K562 (cell line): ENCODE data around the gene RPS6KL1. TPM values are rescaled to one million over a fixed set of nuclear protein-coding genes. Genes with fewer than 3 reads are reported as not detected.
A peak's percentile ranks its signal among the peaks of the same experiment; 100 is the strongest.

Source experiments
- ARHGAP35 ChIP-seq: fragments of 450-650 bp; IDR thresholded peaks from 2 replicates; pipeline ENCODE4 v1.6.1; 2018; ENCODE audit not compliant: partially characterized antibody
- BDP1 ChIP-seq: IDR thresholded peaks from 3 replicates; pipeline ENCODE4 v1.6.1; 2011; ENCODE audit not compliant: insufficient read length, insufficient read depth
- CBX5 ChIP-seq: IDR thresholded peaks from 2 replicates; pipeline ENCODE4 v1.6.1; 2014; ENCODE audit warnings: low read depth, borderline replicate concordance
- CHCHD3 ChIP-seq: fragments of 250-450 bp; sonication (Bioruptor Pico); IDR thresholded peaks from 2 replicates; pipeline ENCODE4 v2.1.2; 2022; ENCODE audit warnings: mild to moderate bottlenecking
- CREB3 ChIP-seq: fragments of 450-650 bp; conservative IDR thresholded peaks from 2 replicates; pipeline ENCODE4 v1.6.1; 2016; ENCODE audit warnings: missing genetic modification characterization, low read depth, mild to moderate bottlenecking, missing compliant biosample characterization, moderate library complexity
- DNMT1 ChIP-seq: fragments of 450-650 bp; IDR thresholded peaks from 2 replicates; pipeline ENCODE4 v1.6.1; 2016; ENCODE audit warnings: antibody characterized with exemption, mild to moderate bottlenecking
- ID3 ChIP-seq, 2 experiments: fragments of 250-450 bp in 1 of 2; fragments of 450-650 bp in 1 of 2; sonication (Bioruptor Pico) in 1 of 2; IDR thresholded peaks; 2 replicates each; pipeline versions ENCODE4 v1.6.1 to v1.8.0; 2016 to 2021; ENCODE audit warnings: mild to moderate bottlenecking in 2 of 2, moderate library complexity in 2 of 2, missing compliant biosample characterization in 1 of 2, missing genetic modification characterization in 1 of 2
- KAT2B ChIP-seq: IDR thresholded peaks from one replicate; pipeline ENCODE4 v1.6.1; 2012; ENCODE audit warnings: low read depth, mild to moderate bottlenecking, control low read depth, inconsistent platforms, low read length, moderate library complexity
- MAX ChIP-seq: sonication (generic); formaldehyde crosslinking; IDR thresholded peaks from 2 replicates; pipeline ENCODE4 v1.9.0; 2022; ENCODE audit warnings: mild to moderate bottlenecking, missing genetic modification reagents
- PBX2 ChIP-seq, 2 experiments: IDR thresholded peaks in 1 of 2; conservative IDR thresholded peaks in 1 of 2; 2 replicates each; pipeline ENCODE4 v1.6.1; 2016; ENCODE audit warnings: low read depth in 2 of 2, mild to moderate bottlenecking in 1 of 2, missing compliant biosample characterization in 1 of 2, missing genetic modification characterization in 1 of 2, moderate library complexity in 1 of 2
- PCBP2 ChIP-seq: fragments of 200-400 bp; formaldehyde crosslinking; IDR thresholded peaks from 2 replicates; pipeline ENCODE4 v1.6.1; 2018; ENCODE audit warnings: low read length, low read depth, mild to moderate bottlenecking, moderate library complexity; ENCODE audit not compliant: poor library complexity, severe bottlenecking
- POLR2A ChIP-seq: fragments of 450-650 bp; conservative IDR thresholded peaks from 2 replicates; pipeline ENCODE4 v1.6.1; 2016
- SLC30A9 ChIP-seq: fragments of 250-450 bp; sonication (Bioruptor Pico); IDR thresholded peaks from 2 replicates; pipeline ENCODE4 v1.8.0; 2022; ENCODE audit warnings: mild to moderate bottlenecking, moderate library complexity
- SRSF7 ChIP-seq: fragments of 200-400 bp; formaldehyde crosslinking; optimal IDR thresholded peaks from 2 replicates; pipeline ENCODE3; 2017; ENCODE audit warnings: mild to moderate bottlenecking, low read depth, low read length
- TBL1XR1 ChIP-seq, 2 experiments: IDR thresholded peaks; 2 replicates each; pipeline ENCODE4 v1.6.1; 2012; ENCODE audit warnings: improper control_type of control experiment in 2 of 2, low read length in 2 of 2, mild to moderate bottlenecking in 1 of 2
- ZBTB43 ChIP-seq: sonication (generic); formaldehyde crosslinking; IDR thresholded peaks from 2 replicates; pipeline ENCODE4 v1.8.0; 2023; ENCODE audit warnings: mild to moderate bottlenecking, missing genetic modification reagents
- ZNF740 ChIP-seq, 3 experiments: fragments of 200-800 bp in 1 of 3; sonication (Bioruptor generic) in 1 of 3; sonication (generic) in 1 of 3; formaldehyde crosslinking in 1 of 3; IDR thresholded peaks; 2 replicates each; pipeline versions ENCODE4 v1.6.1 to v1.8.0; 2016 to 2022; ENCODE audit warnings: mild to moderate bottlenecking in 2 of 3, missing compliant biosample characterization in 2 of 3, missing genetic modification characterization in 2 of 3, missing genetic modification reagents in 1 of 3
- ZNF75A ChIP-seq: fragments of 450-650 bp; formaldehyde crosslinking; IDR thresholded peaks from 2 replicates; pipeline ENCODE4 v1.4.0; 2020; ENCODE audit warnings: mild to moderate bottlenecking
- polyA plus RNA-seq, 8 experiments: library from polyadenylated mRNA; depleted of rRNA in 4 of 8; stranded (reverse) in 5 of 8; unstranded in 3 of 8; fragments of >200 nt; fragmentation: Nextera tagmentation in 2 of 8; fragmentation: Illumina TruSeq in 1 of 8; extraction: Ambion mirVana in 2 of 8; extraction: Trizol in 1 of 8; gene quantifications; 2 replicates each; pipeline versions ENCODE4 v1.2.1 to v1.2.3, GENCODE V29; 2011 to 2014; ENCODE audit warnings: inconsistent platforms in 1 of 8, missing spikeins in 1 of 8
- total RNA-seq, 7 experiments: library from RNA; depleted of rRNA in 6 of 7; stranded (reverse); fragments of >200 nt in 6 of 7; fragmentation: Illumina TruSeq in 2 of 7; extraction: Trizol in 2 of 7; gene quantifications; 2 replicates each; pipeline versions ENCODE4 v1.2.1 to v1.2.3, GENCODE V29; 2011 to 2021; ENCODE audit warnings: low replicate concordance in 1 of 7

RPS6KL1 gene
- total and polyA plus RNA-seq, 9 of the 15 experiments (the other 6 are each of a cell fraction or from before 2014, with no cell fraction given): 0.91 to 15.5 (median 8.1) TPM

GRCh38 chr14:74888164-74889158 lies 34.6 kb downstream of the RPS6KL1 start (continued):
- TF ChIP-seq KAT2B (no peak), SLC30A9 (CRISPR knock-in tag) (no peak), TBL1XR1 (IDR thresholded peaks at IDR 0.05; ENCODE audit: low read length in 2 of 2) (0 out of 4 replicates have a peak, but pooled peaks of 1 of the 2 experiments have one; percentile 69), ZBTB43 (CRISPR knock-in tag) (no peak), POLR2A (no peak), MAX (no peak), CHCHD3 (no peak), DNMT1 (no peak), PBX2 (CRISPR knock-in tag; IDR thresholded peaks at IDR 0.05; ENCODE audit: low read depth) (no peak), PBX2 (tag; conservative IDR thresholded peaks at IDR 0.05; ENCODE audit: low read depth) (peak; percentile 64), SRSF7 (no peak), ZNF75A (CRISPR knock-in tag) (no peak), CBX5 (no peak), ARHGAP35 (no peak), ID3 (CRISPR knock-in tag; IDR thresholded peaks at IDR 0.05) (no peak), ID3 (tag; IDR thresholded peaks at IDR 0.05) (no peak), ZNF740 (CRISPR knock-in tag; IDR thresholded peaks at IDR 0.05) (no peak), ZNF740 (tag; IDR thresholded peaks at IDR 0.05) (no peak), CREB3 (no peak), BDP1 (no peak), PCBP2 (no peak)
